ENCODE results near the gene ZC3H15. TPM values are rescaled to one million over a fixed set of nuclear protein-coding genes. Genes with fewer than 3 reads are reported as not detected.

Gene ZC3H15
- total RNA-seq, 2 donors from 2014 or later = 26.4 to 55.8 TPM

- DNase-seq = no peak
- Histone ChIP-seq H3K27me3 (no peaks in the 10 kb centered on the region), H3K4me1 (peaks cover 5% of the 10 kb centered on the region), H3K36me3 (replicated peaks in 1 of 2; ENCODE audit: insufficient read depth in 1 of 2, low read depth in 2 of 2) (no peaks in the 10 kb centered on the region), H3K27ac (no peak overlapping the region), H3K4me3 (no peak overlapping the region), H3K9me3 (no peaks in the 10 kb centered on the region)
- TF ChIP-seq CTCF (IDR thresholded peaks at IDR 0.05) (no peak), POLR2A (IDR thresholded peaks at IDR 0.05) (no peak)
- WGBS, 2 donors = 92 to 93% methylated on average over 4 of the region's 4 CpGs
- ATAC-seq = no peak
- intact Hi-C loops (cut with DNase I) = no loop called here
Measured at GRCh38 chr2:186542002-186542401, 55.9 kb downstream of the ZC3H15 start.

- no peaks in the 10 kb centered on the region for H3K27me3 ChIP-seq
- TF ChIP-seq CTCF (IDR thresholded peaks at IDR 0.05) = no peak
- no peak for TF ChIP-seq POLR2A (IDR thresholded peaks at IDR 0.05)
- no peaks in the 10 kb centered on the region for H3K9me3 ChIP-seq
- no peak for ATAC-seq
- H3K27ac ChIP-seq = peak overlapping the region in 3 of 4 donors; percentile 15 to 74 (median 36)
- 82 to 85% methylated on average over 3 of the region's 3 CpGs for WGBS, 2 donors
- no peaks in the 10 kb centered on the region for H3K36me3 ChIP-seq (replicated peaks in 1 of 2; ENCODE audit: insufficient read depth in 1 of 2, low read depth in 2 of 2)
- no peak overlapping the region for H3K4me3 ChIP-seq
- intact Hi-C loops (cut with DNase I) = no loop called here
- H3K4me1 ChIP-seq = peaks cover 5% of the 10 kb centered on the region
- no peak for DNase-seq
Measured at GRCh38 chr2:186543561-186544131, 57.6 kb downstream of the ZC3H15 start.

- Histone ChIP-seq H3K4me3 (no peak overlapping the region), H3K9me3 (no peaks in the 10 kb centered on the region), H3K36me3 (replicated peaks in 1 of 2; ENCODE audit: insufficient read depth in 1 of 2, low read depth in 2 of 2) (no peaks in the 10 kb centered on the region), H3K27ac (peak overlapping the region in 3 of 4 donors; percentile 15 to 74 (median 36)), H3K4me1 (peaks cover 5% of the 10 kb centered on the region), H3K27me3 (no peaks in the 10 kb centered on the region)
- TF ChIP-seq POLR2A (IDR thresholded peaks at IDR 0.05) = no peak
- TF ChIP-seq CTCF (IDR thresholded peaks at IDR 0.05) = no peak
- ATAC-seq (peak; percentile 93), DNase-seq (peak in 1 of 4 donors; percentile 5)
- intact Hi-C loops (cut with DNase I) = no loop called here
- WGBS, 2 donors = 54 to 62% methylated on average over 1 of the region's 1 CpG
Measured at GRCh38 chr2:186544255-186544675, 58.2 kb downstream of the ZC3H15 start.

GRCh38 chr2:186546846-186547245 is 60.8 kb downstream of the ZC3H15 start:
- intact Hi-C loops (cut with DNase I) = no loop called here
- H3K9me3 ChIP-seq = no peaks in the 10 kb centered on the region
- H3K4me3 ChIP-seq = no peak overlapping the region
- H3K36me3 ChIP-seq (replicated peaks in 1 of 2; ENCODE audit: insufficient read depth in 1 of 2, low read depth in 2 of 2) = no peaks in the 10 kb centered on the region
- H3K27ac ChIP-seq = no peak overlapping the region
- ATAC-seq = no peak
- no peak for TF ChIP-seq CTCF (IDR thresholded peaks at IDR 0.05)
- no peak for TF ChIP-seq POLR2A (IDR thresholded peaks at IDR 0.05)
- DNase-seq = no peak
- WGBS, 2 donors = 0 to 3% methylated on average over 1 of the region's 1 CpG
- H3K4me1 ChIP-seq = peaks cover 5% of the 10 kb centered on the region
- no peaks in the 10 kb centered on the region for H3K27me3 ChIP-seq
